Stimulated activated naive CD4-positive, alpha-beta T cell treated with Interleukin-2 at 50 U/mL for 16 hours (primary cell): ENCODE measurements around the gene CST6.
"Not testable (repeated sequence)": the region's sequence is repeated elsewhere in the genome, so short reads cannot be mapped to it uniquely, and the experiment has no call there.

Experiments
- DNase-seq: peaks from one replicate; lab custom pipeline; 2025; lab: John Stamatoyannopoulos, UW

The CST6 gene

GRCh38 chr11:65983589-65983987 lies 28.2 kb upstream of the CST6 start:
- no peak for DNase-seq

GRCh38 chr11:65987336-65987735 lies 24.5 kb upstream of the CST6 start:
- no peak for DNase-seq

GRCh38 chr11:65988791-65989592 lies 22.8 kb upstream of the CST6 start:
- DNase-seq = peak; percentile 85

GRCh38 chr11:65992056-65992455 lies 19.8 kb upstream of the CST6 start:
- no peak for DNase-seq

GRCh38 chr11:65997286-65997685 lies 14.5 kb upstream of the CST6 start:
- no peak for DNase-seq

- peak; percentile 90 for DNase-seq
Observed at GRCh38 chr11:66001942-66002647, 9.7 kb upstream of the CST6 start, which contains the start of the genes BANF1 and EIF1AD. BANF1 (plus strand) TSS chr11:66002503; CDS start chr11:66003251, 748 bp downstream. EIF1AD (minus strand) TSS chr11:66002157; CDS start chr11:66000389, 1,768 bp downstream.

GRCh38 chr11:66002648-66003225 lies 9.1 kb upstream of the CST6 start:
- peak; percentile 78 for DNase-seq

- no peak for DNase-seq
Observed at GRCh38 chr11:66003291-66003690, 8.5 kb upstream of the CST6 start.

GRCh38 chr11:66004186-66004585 lies 7.6 kb upstream of the CST6 start:
- no peak for DNase-seq

GRCh38 chr11:66006134-66006890 lies 5.5 kb upstream of the CST6 start:
- DNase-seq = no peak

- DNase-seq = no peak
Observed at GRCh38 chr11:66006891-66007176, 5.0 kb upstream of the CST6 start.

- no peak for DNase-seq
Observed at GRCh38 chr11:66007201-66007634, 4.6 kb upstream of the CST6 start.

- no peak for DNase-seq
Observed at GRCh38 chr11:66008095-66008467, 3.7 kb upstream of the CST6 start.

GRCh38 chr11:66008468-66009101 lies 3.2 kb upstream of the CST6 start:
- no peak for DNase-seq

GRCh38 chr11:66010036-66010435 lies 1.8 kb upstream of the CST6 start:
- DNase-seq = not testable (repeated sequence)

- DNase-seq = no peak
Observed at GRCh38 chr11:66011239-66011784, 496 bp upstream of the CST6 start.

- no peak for DNase-seq
Observed at GRCh38 chr11:66012371-66012945, 650 bp downstream of the CST6 start.

- DNase-seq = no peak
Observed at GRCh38 chr11:66012946-66013761, 1.3 kb downstream of the CST6 start.

- no peak for DNase-seq
Observed at GRCh38 chr11:66013762-66014100, 1.9 kb downstream of the CST6 start.

- DNase-seq = no peak
Observed at GRCh38 chr11:66014804-66015453, 3.1 kb downstream of the CST6 start.
